Stimulated activated CD4-positive, alpha-beta T cell treated with anti-CD3 and anti-CD28 coated beads, Interleukin-12 subunit alpha, Interleukin-12 subunit beta, amount 100 ng/mL, for 48 hours (primary cell): ENCODE measurements around the gene ADAMTS13.

Experiments used
- DNase-seq, 3 donors: peaks; one replicate each; pipeline ENCODE4 v3.0.0-alpha.2; 2020; ENCODE audit warnings: low read depth in 2 of 3, low spot score in 1 of 3

The ADAMTS13 gene

GRCh38 chr9:133453651-133454050 is 31.5 kb downstream of the ADAMTS13 start:
- DNase-seq: no peak

- DNase-seq: no peak
Observed at GRCh38 chr9:133454325-133454724, 32.2 kb downstream of the ADAMTS13 start.

GRCh38 chr9:133454943-133455673 is 32.9 kb downstream of the ADAMTS13 start:
- no peak for DNase-seq

DNA sequence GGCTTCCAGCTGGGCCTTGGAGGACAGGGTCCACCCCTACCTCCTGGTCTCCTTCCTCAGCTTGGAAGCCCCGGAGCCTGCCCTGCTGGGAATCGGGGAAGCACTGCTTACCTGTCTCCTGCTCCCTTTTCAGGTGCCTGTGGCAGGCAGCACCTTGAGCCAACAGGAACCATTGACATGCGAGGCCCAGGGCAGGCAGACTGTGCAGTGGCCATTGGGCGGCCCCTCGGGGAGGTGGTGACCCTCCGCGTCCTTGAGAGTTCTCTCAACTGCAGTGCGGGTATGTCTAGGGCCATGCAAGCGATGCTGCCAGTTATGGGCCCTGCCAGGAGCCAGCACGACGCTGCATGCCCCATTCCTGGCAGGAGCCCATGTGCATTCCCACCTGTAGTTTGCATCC is 33.8 kb downstream of the ADAMTS13 start:
- DNase-seq: no peak

DNA sequence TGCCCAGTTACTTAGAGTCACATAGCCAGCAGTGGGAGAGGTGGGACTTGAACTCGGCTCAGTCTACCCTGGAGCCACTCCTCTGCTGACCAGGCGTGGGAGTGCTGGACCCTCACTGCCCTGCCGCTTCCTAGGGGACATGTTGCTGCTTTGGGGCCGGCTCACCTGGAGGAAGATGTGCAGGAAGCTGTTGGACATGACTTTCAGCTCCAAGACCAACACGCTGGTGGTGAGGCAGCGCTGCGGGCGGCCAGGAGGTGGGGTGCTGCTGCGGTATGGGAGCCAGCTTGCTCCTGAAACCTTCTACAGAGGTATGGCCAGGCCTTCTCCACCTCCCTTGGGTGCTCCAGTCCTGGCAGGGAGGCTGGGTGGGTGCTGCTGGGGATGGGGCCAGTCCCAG is 34.2 kb downstream of the ADAMTS13 start:
- DNase-seq: no peak

GRCh38 chr9:133457233-133457632 is 35.1 kb downstream of the ADAMTS13 start:
- DNase-seq: no peak

DNA sequence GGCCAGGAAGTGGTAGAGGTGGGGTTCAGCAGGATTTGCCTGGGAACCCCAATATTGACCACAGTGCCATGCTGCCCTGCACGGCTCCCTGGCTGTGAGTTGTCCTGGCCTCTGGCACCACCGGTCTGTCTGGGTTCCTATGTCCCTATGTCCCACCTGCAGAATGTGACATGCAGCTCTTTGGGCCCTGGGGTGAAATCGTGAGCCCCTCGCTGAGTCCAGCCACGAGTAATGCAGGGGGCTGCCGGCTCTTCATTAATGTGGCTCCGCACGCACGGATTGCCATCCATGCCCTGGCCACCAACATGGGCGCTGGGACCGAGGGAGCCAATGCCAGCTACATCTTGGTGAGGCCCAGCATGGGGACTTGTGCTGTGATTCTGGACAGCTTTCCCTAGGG is 35.6 kb downstream of the ADAMTS13 start:
- DNase-seq: no peak

DNA sequence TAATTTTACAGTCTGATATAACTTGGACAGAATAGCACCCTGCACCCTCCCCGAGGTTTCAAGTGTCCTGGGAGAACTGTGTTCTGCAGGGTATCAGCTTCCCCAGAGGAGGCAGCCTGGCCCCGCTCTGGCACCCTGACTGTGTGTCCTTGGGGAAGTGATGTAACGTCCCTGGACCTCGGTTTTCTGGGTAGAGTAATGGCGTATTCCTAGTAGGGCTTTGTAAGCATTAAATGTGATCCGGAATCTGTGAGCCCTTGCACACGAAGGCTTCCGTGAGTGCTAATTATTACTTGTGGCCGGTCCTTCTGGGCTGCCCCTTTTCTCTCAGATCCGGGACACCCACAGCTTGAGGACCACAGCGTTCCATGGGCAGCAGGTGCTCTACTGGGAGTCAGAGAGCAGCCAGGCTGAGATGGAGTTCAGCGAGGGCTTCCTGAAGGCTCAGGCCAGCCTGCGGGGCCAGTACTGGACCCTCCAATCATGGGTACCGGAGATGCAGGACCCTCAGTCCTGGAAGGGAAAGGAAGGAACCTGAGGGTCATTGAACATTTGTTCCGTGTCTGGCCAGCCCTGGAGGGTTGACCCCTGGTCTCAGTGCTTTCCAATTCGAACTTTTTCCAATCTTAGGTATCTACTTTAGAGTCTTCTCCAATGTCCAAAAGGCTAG is 36.6 kb downstream of the ADAMTS13 start:
- no peak for DNase-seq

DNA sequence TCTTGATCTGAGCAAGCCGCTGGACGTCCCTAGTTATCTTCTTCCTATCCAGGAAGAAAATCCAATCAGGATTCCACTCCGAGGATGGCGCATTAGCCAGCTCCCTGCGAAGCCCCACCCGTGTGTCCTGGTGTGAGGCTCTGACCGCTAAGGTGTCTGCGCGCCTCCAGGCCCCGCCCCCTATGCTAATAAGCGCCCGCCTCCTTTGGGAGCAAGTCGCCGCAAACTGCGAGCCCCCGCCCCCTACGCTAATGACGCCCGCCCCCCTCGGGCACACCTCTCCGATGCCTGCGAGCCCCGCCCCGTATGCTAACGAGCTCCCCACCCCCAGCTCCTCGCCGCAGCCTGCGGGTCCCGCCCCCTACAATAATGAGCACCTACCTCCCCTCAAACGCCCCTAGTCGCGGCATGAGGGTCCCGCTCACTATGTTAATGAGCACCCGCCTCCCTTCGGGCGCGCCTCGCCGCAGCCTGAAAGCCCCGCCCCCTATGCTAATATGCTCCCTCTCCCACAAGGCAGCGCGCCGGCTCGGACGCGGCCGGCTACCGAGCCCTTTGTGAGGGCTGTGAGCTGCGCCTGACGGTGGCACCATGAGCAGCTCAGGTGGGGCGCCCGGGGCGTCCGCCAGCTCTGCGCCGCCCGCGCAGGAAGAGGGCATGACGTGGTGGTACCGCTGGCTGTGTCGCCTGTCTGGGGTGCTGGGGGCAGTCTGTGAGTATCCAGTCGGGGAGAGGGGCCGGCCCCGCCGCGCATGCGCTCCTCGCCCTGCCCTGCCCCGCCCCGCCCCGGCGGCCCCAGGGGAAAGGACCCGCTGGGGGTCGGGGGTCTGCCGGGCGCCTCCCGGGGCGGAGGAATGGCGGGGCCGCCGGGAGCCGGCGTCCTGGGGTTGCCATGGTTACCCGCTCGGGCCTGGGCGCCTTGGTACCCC is 37.6 kb downstream of the ADAMTS13 start, which contains the start of gene CACFD1:
TSS of gene CACFD1 (plus strand) at position 503 of the 929 bp plus-strand sequence. CDS start at position 592, 89 bp downstream.
- DNase-seq: peak; percentile 83 to 93 (median 92)

DNA sequence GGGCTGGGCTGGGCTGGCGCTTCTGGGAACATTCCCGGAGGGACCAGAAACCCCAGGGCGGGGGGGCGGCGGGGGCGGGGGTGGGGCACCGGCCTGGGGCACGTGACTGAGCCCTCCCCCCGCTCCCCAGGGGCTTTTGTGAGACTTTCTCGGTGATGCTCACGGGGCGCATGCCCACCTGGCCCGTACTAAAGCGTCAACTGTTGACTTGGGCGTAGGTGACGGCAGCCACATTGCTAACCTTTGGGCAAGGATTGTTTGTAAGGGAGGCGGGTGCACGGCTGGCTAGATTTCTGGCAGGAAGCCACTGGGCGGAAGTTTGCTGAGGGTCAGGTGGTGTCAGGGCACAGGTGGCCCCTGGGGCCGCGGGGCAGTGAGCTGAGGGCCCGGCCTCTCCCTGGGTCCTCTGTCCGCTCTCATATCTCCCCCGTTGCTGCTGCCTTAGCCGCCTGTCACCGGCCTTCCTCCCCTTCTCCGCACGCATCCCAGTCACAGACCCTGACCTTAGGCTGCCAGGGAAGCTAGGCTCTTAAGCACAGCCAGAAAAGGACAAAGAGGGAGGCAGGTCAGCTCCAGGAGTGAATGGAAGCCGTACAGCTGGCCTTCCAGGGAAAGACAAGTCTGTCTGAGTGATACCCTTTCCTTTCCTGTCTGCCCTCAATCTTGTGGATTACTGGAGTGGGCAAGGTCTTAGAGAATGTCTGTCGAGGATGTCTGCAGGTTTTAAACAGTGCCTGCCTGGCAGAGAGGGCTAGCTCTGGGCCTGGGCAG is 38.4 kb downstream of the ADAMTS13 start:
- no peak for DNase-seq

- no peak for DNase-seq
Observed at GRCh38 chr9:133461975-133462374, 39.8 kb downstream of the ADAMTS13 start.

DNA sequence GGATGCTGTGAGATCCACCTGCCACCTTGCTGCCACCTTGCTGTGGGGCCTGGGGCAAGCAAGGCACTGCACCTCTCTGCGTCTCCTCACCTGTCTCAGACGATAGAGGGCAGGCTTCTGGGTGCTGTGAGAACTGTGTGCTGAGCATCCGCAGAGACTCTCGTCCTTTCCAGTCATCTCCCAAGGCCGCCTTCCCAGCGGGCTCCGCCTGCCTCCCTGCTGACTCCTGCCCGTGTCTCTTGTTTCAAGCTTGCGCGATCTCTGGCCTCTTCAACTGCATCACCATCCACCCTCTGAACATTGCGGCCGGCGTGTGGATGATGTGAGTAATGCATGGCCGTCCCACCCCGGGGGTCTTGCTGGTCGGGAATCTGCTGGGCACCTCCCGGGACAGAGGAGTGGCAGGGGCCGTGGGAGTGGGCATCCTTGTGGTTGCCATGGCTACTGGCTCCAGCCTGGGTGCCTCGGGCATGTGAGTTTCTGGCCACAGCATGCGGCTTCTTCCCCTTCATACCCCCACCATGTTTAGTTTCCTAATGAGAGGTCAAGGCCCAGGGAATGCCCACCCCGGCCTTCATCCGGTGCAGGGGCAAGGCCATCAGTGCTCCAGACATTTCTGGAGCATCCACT is 41.2 kb downstream of the ADAMTS13 start:
- DNase-seq: no peak

DNA sequence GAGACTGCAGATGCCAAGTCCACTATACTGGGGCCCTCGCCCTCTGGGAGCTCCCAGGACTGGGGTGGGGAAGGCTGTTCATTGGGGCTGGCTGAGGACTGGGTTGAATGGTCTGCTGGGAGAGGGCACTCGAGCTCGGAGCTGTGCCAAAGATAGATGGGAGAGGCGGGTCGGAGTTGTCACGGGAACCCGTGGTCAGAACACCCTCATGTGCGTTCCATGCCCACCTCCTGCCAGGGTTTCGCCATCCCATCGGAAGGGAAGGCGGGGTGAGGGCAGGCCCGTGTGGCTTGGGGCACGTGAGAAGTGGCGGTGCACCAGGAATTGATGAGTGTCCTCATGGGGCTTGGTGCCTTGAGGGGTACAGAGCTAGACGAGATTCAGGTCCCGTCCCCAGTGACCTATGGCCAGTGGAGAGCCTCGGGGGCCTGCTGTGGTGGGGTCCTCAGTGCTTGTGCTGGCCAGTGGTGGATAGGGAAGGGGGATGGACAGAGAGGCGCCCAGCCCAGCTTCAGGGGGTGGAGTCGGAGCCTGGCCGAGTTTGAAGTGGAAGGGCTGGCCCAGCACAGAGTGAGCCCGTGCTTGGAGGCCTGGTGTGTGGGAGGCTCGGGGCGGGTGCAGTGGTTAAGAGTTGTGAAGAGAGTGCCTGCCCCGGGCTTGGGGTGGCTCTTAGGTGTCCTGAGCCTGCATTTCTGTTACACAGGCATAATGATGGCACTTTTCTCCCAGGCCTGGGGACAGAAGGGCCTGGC is 41.9 kb downstream of the ADAMTS13 start:
- DNase-seq: no peak

GRCh38 chr9:133464638-133465037 is 42.5 kb downstream of the ADAMTS13 start:
- DNase-seq: no peak

DNA sequence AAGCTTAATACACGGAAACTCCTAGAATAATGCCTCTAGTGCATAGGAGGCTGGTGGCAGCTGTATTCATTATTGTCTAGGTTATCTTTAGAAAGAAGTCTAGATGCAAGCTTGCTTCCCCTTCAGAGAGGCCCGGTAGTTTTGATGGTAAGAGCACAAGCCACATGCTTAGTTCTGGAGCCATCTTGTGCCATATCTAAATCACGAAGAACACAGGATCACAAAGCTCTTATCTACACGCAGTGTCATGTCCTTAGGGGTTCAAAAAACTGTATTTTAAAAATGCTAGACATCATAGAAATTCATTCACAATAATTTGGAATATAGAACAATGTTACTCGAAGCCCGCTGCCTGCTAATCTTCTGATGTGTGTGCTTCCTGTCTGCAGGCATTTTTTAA is 43.8 kb downstream of the ADAMTS13 start:
- DNase-seq: no peak

DNA sequence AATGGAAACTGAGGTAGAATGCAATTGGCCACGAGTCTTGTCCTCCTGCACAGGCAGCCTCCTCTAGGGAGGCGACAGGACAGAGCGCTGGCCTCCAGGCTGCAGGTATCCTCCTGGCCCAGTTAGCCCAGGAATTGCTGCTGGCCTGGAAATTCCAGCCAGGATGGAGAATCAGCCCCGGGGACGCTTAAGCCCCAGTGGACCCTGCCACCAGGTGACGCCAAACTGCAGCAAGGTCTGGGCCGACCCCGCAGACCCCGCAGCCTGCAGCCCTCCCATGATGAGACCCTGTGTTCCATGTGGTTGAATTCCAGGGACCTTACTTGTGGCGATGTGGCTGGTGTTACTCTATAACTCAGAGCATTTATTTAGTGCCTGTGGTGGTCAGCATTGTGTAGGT is 44.9 kb downstream of the ADAMTS13 start:
- no peak for DNase-seq

GRCh38 chr9:133468374-133468773 is 46.2 kb downstream of the ADAMTS13 start:
- no peak for DNase-seq

DNA sequence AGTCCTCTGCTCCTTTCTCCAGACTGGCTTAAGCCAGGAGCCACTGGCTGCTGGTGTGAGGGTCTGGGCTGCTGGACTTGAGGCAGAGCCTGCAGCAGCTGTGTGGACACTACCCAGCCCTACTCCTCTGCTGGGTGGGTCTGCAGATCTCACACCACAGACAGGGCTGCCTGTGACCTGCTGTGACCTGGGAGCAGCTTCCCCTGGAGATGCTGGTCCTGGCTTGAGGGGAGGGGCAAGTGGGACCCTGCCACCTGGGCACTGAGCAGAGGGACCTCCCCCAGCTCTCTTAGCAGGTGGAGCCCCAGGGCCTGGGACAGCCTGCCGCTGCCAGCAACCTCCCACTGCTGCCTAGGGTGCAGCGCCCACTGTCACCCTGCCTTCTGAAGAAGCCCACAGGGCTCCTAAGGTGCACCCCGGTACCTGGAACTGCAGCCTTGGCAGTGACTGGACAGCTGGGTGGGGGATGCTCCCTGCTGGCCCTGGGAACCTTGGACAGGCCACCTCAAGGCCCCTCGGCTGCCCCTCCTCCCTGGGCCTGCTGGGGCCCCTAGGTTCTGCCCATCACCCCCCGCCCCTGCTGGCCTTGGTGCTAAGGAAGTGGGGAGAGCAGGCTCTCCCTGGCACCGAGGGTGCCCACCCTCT is 46.7 kb downstream of the ADAMTS13 start:
- no peak for DNase-seq

DNA sequence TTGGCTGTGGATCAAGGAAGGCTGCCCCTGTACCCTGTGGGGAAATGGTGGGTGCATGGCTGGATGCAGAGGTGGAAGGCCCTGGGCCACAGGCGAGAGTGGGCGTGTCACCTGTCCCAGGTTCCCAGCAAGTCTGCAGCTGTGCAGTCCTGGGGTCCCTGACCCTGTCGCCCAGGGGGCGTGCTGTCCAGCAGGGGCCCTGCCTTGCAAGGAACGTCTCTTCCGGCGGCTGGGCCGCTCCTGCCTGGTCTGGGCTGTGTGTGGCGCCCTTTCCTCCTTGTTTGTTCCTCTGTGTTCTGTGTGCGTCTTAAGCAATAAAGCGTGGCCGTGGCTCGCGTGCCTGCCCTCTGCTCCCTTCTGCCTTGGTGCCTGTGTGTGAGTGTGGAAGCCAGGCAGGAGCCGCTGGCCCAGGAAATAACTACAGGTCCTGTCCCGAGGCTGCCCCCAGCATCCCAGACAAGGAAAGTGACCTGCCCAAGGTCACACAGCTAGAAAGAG is 48.3 kb downstream of the ADAMTS13 start:
- no peak for DNase-seq
